Measurements from ENCODE around the gene SLC4A8. TPM values are rescaled to one million over a fixed set of nuclear protein-coding genes. Genes with fewer than 3 reads are reported as not detected.

Gene SLC4A8
- total RNA-seq, 4 donors from 2014 or later, result 0.05 TPM; not detected in 3

GRCh38 chr12:51393676-51394545, 30.7 kb upstream of the SLC4A8 start:
- Histone ChIP-seq H3K36me3 (no peaks in the 10 kb centered on the region), H3K27ac (peak overlapping the region in 2 of 4 donors; percentile 3 to 21), H3K9me3 (no peaks in the 10 kb centered on the region), H3K4me1 (peaks cover 3 to 4% of the 10 kb centered on the region in 2 donors), H3K27me3 (peaks cover 14 to 26% (median 20%) of the 10 kb centered on the region in 3 donors), H3K4me3 (no peak overlapping the region)
- TF ChIP-seq, protein P1, sequence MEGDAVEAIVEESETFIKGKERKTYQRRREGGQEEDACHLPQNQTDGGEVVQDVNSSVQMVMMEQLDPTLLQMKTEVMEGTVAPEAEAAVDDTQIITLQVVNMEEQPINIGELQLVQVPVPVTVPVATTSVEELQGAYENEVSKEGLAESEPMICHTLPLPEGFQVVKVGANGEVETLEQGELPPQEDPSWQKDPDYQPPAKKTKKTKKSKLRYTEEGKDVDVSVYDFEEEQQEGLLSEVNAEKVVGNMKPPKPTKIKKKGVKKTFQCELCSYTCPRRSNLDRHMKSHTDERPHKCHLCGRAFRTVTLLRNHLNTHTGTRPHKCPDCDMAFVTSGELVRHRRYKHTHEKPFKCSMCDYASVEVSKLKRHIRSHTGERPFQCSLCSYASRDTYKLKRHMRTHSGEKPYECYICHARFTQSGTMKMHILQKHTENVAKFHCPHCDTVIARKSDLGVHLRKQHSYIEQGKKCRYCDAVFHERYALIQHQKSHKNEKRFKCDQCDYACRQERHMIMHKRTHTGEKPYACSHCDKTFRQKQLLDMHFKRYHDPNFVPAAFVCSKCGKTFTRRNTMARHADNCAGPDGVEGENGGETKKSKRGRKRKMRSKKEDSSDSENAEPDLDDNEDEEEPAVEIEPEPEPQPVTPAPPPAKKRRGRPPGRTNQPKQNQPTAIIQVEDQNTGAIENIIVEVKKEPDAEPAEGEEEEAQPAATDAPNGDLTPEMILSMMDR (IDR thresholded peaks at IDR 0.05 in 4 of 5, conservative IDR thresholded peaks at IDR 0.05 in 1 of 5), result no peak
- TF ChIP-seq POLR2A (IDR thresholded peaks at IDR 0.05), result peak; percentile 16 to 19
- no peak for ATAC-seq
- in situ Hi-C loops (cut with MboI; ENCODE audit: low sequenced_read_pairs in 4 of 4), result no loop called here
- intact Hi-C loops (cut with DNase I; ENCODE audit: low total_unique reads), result no loop called here
- DNase-seq, result no peak

- Histone ChIP-seq H3K9me3 (no peaks in the 10 kb centered on the region), H3K4me1 (peaks cover 3 to 4% of the 10 kb centered on the region in 2 donors), H3K27me3 (peaks cover 14 to 26% (median 19%) of the 10 kb centered on the region in 3 donors), H3K27ac (no peak overlapping the region), H3K36me3 (no peaks in the 10 kb centered on the region), H3K4me3 (no peak overlapping the region)
- DNase-seq, result no peak
- TF ChIP-seq POLR2A (IDR thresholded peaks at IDR 0.05), result no peak
- TF ChIP-seq, protein P1 (IDR thresholded peaks at IDR 0.05 in 4 of 5, conservative IDR thresholded peaks at IDR 0.05 in 1 of 5), result no peak
- intact Hi-C loops (cut with DNase I; ENCODE audit: low total_unique reads) (no loop called here), in situ Hi-C loops (cut with MboI; ENCODE audit: low sequenced_read_pairs in 4 of 4) (no loop called here)
- no peak for ATAC-seq
Observed at GRCh38 chr12:51395283-51396230, 29.1 kb upstream of the SLC4A8 start.

DNA sequence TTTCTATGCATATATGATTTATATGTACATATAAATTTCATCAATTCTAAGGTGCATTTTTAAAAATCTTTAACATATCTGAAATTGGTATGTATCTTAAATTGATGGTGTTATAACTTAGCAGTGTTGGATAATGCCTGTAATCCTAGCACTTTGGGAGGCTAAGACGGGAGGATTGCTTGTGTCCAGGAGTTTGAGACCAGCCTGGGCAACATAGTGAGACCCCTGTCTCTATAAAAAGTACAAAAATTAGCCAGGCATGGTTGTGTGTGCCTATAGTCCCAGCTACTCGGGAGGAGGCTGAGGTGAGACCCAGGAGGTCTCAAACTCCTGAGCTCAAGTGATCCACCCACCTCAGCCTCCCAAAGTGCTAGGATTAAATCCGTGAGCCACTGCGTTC, 27.0 kb upstream of the SLC4A8 start:
- peaks cover 0 to 6% (median 5%) of the 10 kb centered on the region in 3 donors for H3K27me3 ChIP-seq
- H3K4me1 ChIP-seq, result peaks cover 0 to 3% of the 10 kb centered on the region in 2 donors
- ATAC-seq, result no peak

GRCh38 chr12:51399891-51400290, 24.7 kb upstream of the SLC4A8 start:
- no peak overlapping the region for H3K4me3 ChIP-seq
- H3K27ac ChIP-seq, result no peak overlapping the region
- intact Hi-C loops (cut with DNase I; ENCODE audit: low total_unique reads), result no loop called here
- ATAC-seq (no peak), DNase-seq (no peak)
- in situ Hi-C loops (cut with MboI; ENCODE audit: low sequenced_read_pairs in 4 of 4), result no loop called here
- no peak for TF ChIP-seq POLR2A (IDR thresholded peaks at IDR 0.05)
- TF ChIP-seq, protein P1 (IDR thresholded peaks at IDR 0.05 in 4 of 5, conservative IDR thresholded peaks at IDR 0.05 in 1 of 5), result no peak
- H3K9me3 ChIP-seq, result no peaks in the 10 kb centered on the region
- no peaks in the 10 kb centered on the region for H3K36me3 ChIP-seq
- no peaks in the 10 kb centered on the region for H3K4me1 ChIP-seq
- no peaks in the 10 kb centered on the region for H3K27me3 ChIP-seq

More for the DNA sequence above, 27.0 kb upstream of the SLC4A8 start:
- intact Hi-C loops (cut with DNase I; ENCODE audit: low total_unique reads) (no loop called here), in situ Hi-C loops (cut with MboI; ENCODE audit: low sequenced_read_pairs in 4 of 4) (no loop called here)
- no peak for TF ChIP-seq POLR2A (IDR thresholded peaks at IDR 0.05)
- TF ChIP-seq, protein P1 (IDR thresholded peaks at IDR 0.05 in 4 of 5, conservative IDR thresholded peaks at IDR 0.05 in 1 of 5), result no peak
- no peaks in the 10 kb centered on the region for H3K9me3 ChIP-seq
- DNase-seq, result no peak
- no peak overlapping the region for H3K27ac ChIP-seq
- no peak overlapping the region for H3K4me3 ChIP-seq
- no peaks in the 10 kb centered on the region for H3K36me3 ChIP-seq
